Peyer's patch (tissue), 4 donors: Measurements from ENCODE around the gene PLEKHG5.

Experiments
- POLR2A ChIP-seq, 2 donors: fragments of 450-650 bp; IDR thresholded peaks; one replicate each; pipeline ENCODE4 v1.5.1; 2017; ENCODE audit warnings: antibody characterized with exemption in 2 of 2, mild to moderate bottlenecking in 2 of 2, moderate library complexity in 2 of 2
- TF ChIP-seq, protein P1 (sequence below), 6 experiments: fragments of 450-650 bp in 4 of 6; fragments of 200-600 bp in 2 of 6; sonication (generic) in 1 of 6; IDR thresholded peaks; one replicate each; pipeline ENCODE4 v1.5.1; 2017 to 2019; ENCODE audit warnings: antibody characterized with exemption in 6 of 6, mild to moderate bottlenecking in 3 of 6, moderate library complexity in 1 of 6

DNA sequence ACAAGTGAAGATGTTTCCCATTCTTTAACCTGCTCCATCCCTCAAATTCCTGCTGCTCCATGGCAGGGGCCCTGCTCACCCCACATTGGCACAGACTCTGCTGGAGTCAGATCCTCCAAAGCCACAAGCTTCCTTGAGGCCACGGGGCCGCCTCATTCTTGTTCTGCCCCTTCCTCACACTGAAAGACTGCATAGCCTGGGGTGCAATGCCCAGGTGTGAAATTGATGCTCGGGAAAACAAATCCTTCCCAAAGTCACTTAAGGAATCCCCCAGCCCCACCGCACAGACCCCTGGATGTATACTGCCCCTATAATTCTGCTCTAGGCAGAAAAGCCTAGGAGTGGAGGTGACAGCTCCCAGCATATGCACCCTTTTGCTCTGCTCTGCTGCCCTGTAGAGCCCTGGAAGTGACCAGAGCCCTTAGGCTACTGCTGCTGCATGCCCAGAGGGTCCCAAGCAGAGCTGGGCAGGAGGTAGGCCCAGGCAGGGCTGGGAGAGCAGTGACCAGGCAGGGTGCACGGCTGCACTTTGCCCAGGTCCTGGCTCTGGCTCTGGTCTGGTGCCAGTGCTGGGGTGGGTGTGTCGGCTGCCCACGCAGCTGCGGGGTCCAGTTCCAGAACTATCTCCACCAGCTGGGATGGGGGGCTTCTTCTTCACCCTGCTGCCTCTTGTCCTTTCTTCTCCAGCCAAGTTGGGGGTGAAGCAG is 73.4 kb downstream of the PLEKHG5 start:
- TF ChIP-seq, protein P1, sequence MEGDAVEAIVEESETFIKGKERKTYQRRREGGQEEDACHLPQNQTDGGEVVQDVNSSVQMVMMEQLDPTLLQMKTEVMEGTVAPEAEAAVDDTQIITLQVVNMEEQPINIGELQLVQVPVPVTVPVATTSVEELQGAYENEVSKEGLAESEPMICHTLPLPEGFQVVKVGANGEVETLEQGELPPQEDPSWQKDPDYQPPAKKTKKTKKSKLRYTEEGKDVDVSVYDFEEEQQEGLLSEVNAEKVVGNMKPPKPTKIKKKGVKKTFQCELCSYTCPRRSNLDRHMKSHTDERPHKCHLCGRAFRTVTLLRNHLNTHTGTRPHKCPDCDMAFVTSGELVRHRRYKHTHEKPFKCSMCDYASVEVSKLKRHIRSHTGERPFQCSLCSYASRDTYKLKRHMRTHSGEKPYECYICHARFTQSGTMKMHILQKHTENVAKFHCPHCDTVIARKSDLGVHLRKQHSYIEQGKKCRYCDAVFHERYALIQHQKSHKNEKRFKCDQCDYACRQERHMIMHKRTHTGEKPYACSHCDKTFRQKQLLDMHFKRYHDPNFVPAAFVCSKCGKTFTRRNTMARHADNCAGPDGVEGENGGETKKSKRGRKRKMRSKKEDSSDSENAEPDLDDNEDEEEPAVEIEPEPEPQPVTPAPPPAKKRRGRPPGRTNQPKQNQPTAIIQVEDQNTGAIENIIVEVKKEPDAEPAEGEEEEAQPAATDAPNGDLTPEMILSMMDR (IDR thresholded peaks at IDR 0.05): no peak
- no peak for TF ChIP-seq POLR2A (IDR thresholded peaks at IDR 0.05)
